ENCODE data around the gene PCNX1. TPM values are rescaled to one million over a fixed set of nuclear protein-coding genes. Genes with fewer than 3 reads are reported as not detected.

Gene PCNX1
- total and polyA plus RNA-seq, 9 of the 15 experiments (the other 6 are each of a cell fraction or from before 2014, with no cell fraction given), result 0.30 to 4.5 (median 2.3) TPM

GRCh38 chr14:70907176-70907995, at the start of gene PCNX1 (continued):
- TF ChIP-seq ETV1 (tag; conservative IDR thresholded peaks at IDR 0.05; ENCODE audit: low read depth) (no peak), ZBTB8A (IDR thresholded peaks at IDR 0.05; ENCODE audit: partially characterized antibody) (no peak), ZNF347 (CRISPR knock-in tag; IDR thresholded peaks at IDR 0.05; ENCODE audit: low read depth) (no peak), ZNF511 (CRISPR knock-in tag; IDR thresholded peaks at IDR 0.05) (no peak), ZBTB26 (CRISPR knock-in tag; IDR thresholded peaks at IDR 0.05) (no peak), CREB5 (CRISPR knock-in tag; IDR thresholded peaks at IDR 0.05) (no peak), USF1 (CRISPR knock-in tag; IDR thresholded peaks at IDR 0.05) (no peak), SNRNP70 (optimal IDR thresholded peaks at IDR 0.05; ENCODE audit: low read depth, low read length) (no peak), ZNF778 (CRISPR knock-in tag; IDR thresholded peaks at IDR 0.05) (no peak), KAT2B (IDR thresholded peaks at IDR 0.05; ENCODE audit: low read depth, low read length) (no peak), HDAC8 (tag; IDR thresholded peaks at IDR 0.05) (no peak), E2F5 (CRISPR knock-in tag; IDR thresholded peaks at IDR 0.05) (no peak), HNRNPL (IDR thresholded peaks at IDR 0.05; ENCODE audit: low read depth, low read length) (no peak), RBM17 (IDR thresholded peaks at IDR 0.05; ENCODE audit: borderline replicate concordance, low read depth, low read length) (no peak), ARID3A (IDR thresholded peaks at IDR 0.05; ENCODE audit: borderline replicate concordance, low read depth, low read length) (no peak), FOXK2 (conservative IDR thresholded peaks at IDR 0.05 in 1 of 2, IDR thresholded peaks at IDR 0.05 in 1 of 2; ENCODE audit: low read depth in 2 of 2) (no peak), POLR2A (conservative IDR thresholded peaks at IDR 0.05) (no peak), CBX1 (IDR thresholded peaks at IDR 0.05; ENCODE audit: low read depth) (no peak)
